Fibroblast of pulmonary artery (primary cell): ENCODE measurements around the gene TVP23C.
A peak's percentile ranks its signal among the peaks of the same experiment; 100 is the strongest.

Experiments
- DNase-seq: peaks from one replicate; pipeline ENCODE4 v3.0.0-alpha.2; 2010; ENCODE audit warnings: low read depth
- H3K4me3 ChIP-seq: replicated peaks from 2 replicates; pipeline ENCODE4 v1.5.1; 2011; ENCODE audit warnings: low read depth, mild to moderate bottlenecking, control low read depth, low read length, moderate library complexity
- TF ChIP-seq, protein P1 (sequence below): IDR thresholded peaks from 2 replicates; pipeline ENCODE4 v1.5.1; 2011; ENCODE audit warnings: mild to moderate bottlenecking, control low read depth, low read length, inconsistent platforms; ENCODE audit errors: missing control alignments

Gene TVP23C

GRCh38 chr17:15467592-15467991, 95.7 kb downstream of the TVP23C start, which contains the start of gene CDRT4:
CDRT4 (minus strand) TSS chr17:15467621; CDS start chr17:15440238, 27,383 bp downstream.
- TF ChIP-seq, protein P1, sequence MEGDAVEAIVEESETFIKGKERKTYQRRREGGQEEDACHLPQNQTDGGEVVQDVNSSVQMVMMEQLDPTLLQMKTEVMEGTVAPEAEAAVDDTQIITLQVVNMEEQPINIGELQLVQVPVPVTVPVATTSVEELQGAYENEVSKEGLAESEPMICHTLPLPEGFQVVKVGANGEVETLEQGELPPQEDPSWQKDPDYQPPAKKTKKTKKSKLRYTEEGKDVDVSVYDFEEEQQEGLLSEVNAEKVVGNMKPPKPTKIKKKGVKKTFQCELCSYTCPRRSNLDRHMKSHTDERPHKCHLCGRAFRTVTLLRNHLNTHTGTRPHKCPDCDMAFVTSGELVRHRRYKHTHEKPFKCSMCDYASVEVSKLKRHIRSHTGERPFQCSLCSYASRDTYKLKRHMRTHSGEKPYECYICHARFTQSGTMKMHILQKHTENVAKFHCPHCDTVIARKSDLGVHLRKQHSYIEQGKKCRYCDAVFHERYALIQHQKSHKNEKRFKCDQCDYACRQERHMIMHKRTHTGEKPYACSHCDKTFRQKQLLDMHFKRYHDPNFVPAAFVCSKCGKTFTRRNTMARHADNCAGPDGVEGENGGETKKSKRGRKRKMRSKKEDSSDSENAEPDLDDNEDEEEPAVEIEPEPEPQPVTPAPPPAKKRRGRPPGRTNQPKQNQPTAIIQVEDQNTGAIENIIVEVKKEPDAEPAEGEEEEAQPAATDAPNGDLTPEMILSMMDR = no peak
- no peak for DNase-seq
- H3K4me3 ChIP-seq = no peak within 1 kb of the TSS

GRCh38 chr17:15466131-15466530, 97.2 kb downstream of the TVP23C start:
- TF ChIP-seq, protein P1 = no peak
- no peak overlapping the region for H3K4me3 ChIP-seq
- no peak for DNase-seq

DNA sequence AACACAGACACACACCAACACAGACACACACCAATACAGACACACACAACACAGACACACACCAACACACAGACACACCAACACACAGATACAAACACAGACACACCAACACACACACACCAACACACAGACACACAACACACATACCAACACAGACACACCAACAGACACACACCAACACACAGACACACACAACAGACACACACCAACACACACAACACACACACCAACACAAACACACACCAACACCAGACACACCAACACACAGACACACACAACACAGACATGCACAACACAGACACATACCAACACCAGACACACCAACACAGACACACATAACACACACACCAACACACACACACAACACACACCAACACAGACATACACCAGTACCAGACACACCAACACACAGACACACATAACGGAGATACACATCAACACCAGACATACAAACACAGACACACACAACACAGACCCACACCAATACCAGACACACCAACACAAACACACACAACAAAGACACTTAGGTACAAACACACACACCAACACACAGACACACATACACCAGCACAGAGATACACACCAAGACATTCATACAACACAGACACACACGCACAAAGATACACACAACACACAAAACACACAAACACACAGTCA, 98.1 kb downstream of the TVP23C start:
- H3K4me3 ChIP-seq = no peak overlapping the region
- DNase-seq = no peak
- TF ChIP-seq, protein P1 = no peak

DNA sequence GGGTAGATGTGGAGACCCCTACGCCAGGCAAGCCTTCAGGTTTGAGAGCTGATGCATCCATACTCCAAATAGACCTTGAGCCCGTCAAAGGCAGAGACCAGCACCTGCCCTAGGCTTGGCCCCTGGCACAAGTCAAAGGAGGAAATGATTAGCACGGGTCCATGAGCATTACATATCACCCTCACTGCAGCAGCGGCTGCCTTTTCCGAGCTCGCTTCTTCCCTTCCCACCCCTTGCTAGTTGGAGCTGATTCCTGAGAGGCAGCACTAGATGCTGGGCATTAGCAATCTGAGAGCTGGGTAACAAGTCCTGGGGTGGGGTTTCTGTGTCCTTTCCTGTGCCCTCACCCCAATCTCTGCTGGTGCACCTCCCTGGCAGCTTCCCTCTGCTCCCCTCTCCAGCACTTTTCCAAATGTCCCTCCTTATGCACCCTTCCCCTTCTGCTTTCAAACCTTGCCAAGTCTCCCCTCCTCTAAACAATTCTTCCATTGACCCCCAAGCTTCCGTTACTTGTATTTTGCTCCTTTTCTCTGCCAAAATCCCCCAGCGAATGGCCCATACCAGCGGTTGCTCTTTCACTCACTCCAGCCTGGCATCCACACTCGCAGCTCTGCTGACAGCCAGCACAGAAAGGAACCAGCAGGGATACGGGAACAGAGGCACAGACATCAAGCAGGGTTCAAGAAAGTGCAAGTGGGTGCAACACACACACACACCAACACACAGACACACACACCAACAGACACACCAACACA, 98.9 kb downstream of the TVP23C start:
- TF ChIP-seq, protein P1 = no peak
- H3K4me3 ChIP-seq = no peak overlapping the region
- no peak for DNase-seq

GRCh38 chr17:15462976-15463772, 100.1 kb downstream of the TVP23C start:
- DNase-seq = peak; percentile 68
- TF ChIP-seq, protein P1 = no peak
- H3K4me3 ChIP-seq = no peak overlapping the region

DNA sequence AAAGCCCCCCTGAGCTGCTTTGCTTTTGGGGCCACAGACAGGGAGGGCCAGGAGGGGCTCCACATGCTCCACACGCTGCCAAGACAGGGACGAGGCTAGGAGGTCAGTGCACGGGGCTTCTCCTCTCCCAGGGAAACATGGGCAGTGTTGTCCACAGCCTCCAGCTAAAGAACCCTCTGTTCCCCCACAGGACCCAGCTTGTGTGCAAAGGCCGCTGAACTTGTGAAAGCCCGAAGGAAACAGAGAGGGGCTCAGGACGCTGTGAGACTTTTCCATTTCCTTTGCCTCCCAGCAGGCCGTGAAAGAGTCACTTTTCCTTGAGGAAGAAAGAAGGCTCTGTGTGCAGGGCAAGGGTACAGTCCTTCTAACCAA, 105.6 kb downstream of the TVP23C start:
- TF ChIP-seq, protein P1 = no peak
- H3K4me3 ChIP-seq = no peak overlapping the region
- DNase-seq = no peak
